HCT116 (cell line): ENCODE measurements around the gene OR9I1. TPM values are rescaled to one million over a fixed set of nuclear protein-coding genes. Genes with fewer than 3 reads are reported as not detected.
A peak's percentile ranks its signal among the peaks of the same experiment; 100 is the strongest.

ENCODE experiments used
- ATAC-seq: fragments of 200-7000 bp; cut with Tn5 transposase; 2 replicates; pipeline ENCODE4 v1.9.1; 2020; ENCODE audit warnings: mild to moderate bottlenecking, moderate library complexity
- BruUV-seq: library from RNA; stranded (reverse); fragments of 400-500 nt; replicated peaks from 2 replicates; lab custom pipeline; 2021; lab: Mats Ljungman, UMichigan
- CTCF ChIA-PET: fragments of 300-600 bp; sonication (Branson Sonifier 250); formaldehyde crosslinking; loops from one replicate; lab custom pipeline; 2021; ENCODE audit warnings: antibody characterized with exemption; lab: Charles Lee
- POLR2A ChIA-PET: fragments of 300-600, 350-600 bp; sonication (Branson Sonifier 250); formaldehyde crosslinking; loops from one replicate; lab custom pipeline; 2021; ENCODE audit warnings: antibody characterized with exemption; lab: Charles Lee
- RAD21 ChIA-PET, 2 experiments: fragments of 300-600 bp; sonication (Branson Sonifier 250); formaldehyde crosslinking; loops; one replicate each; lab custom pipeline; 2023; ENCODE audit warnings: low total read pairs in 2 of 2; ENCODE audit not compliant: uncharacterized antibody in 2 of 2, unreplicated experiment in 2 of 2, low non-redundant PET in 1 of 2; lab: Charles Lee
- DNase-seq: peaks from one replicate; pipeline ENCODE4 v3.0.0-alpha.2; 2010; ENCODE audit warnings: low read depth, low spot score
- H2AFZ ChIP-seq: fragments of 200-600 bp; shearing (Covaris generic), sonication (generic); 2 replicates; pipeline ENCODE4 v1.6.1; 2017; ENCODE audit warnings: low read depth, mixed run types, mixed read lengths, antibody characterized with exemption, low read length; ENCODE audit not compliant: poor library complexity, severe bottlenecking
- H3K27ac ChIP-seq: 2 replicates; pipeline ENCODE4 v1.5.1; 2012; ENCODE audit warnings: low read depth, low read length
- H3K27me3 ChIP-seq: fragments of 200-600 bp; sonication (generic); 2 replicates; pipeline ENCODE4 v1.6.1; 2016; ENCODE audit warnings: mixed run types, low read length, mixed read lengths; ENCODE audit not compliant: insufficient read depth
- H3K36me3 ChIP-seq, 2 experiments: fragments of 200-500 bp in 1 of 2; fragments of 200-600 bp in 1 of 2; sonication (Bioruptor generic) in 1 of 2; sonication (generic) in 1 of 2; 2 replicates each; pipeline versions ENCODE4 v1.5.1 to v1.6.1; 2014 to 2016; ENCODE audit warnings: low read length in 2 of 2, inconsistent platforms in 1 of 2, mixed read lengths in 1 of 2, mixed run types in 1 of 2; ENCODE audit not compliant: insufficient read depth in 2 of 2, control insufficient read depth in 1 of 2
- H3K4me1 ChIP-seq, 2 experiments: fragments of 200-600 bp in 1 of 2; sonication (generic) in 1 of 2; 2 replicates each; pipeline versions ENCODE4 v1.5.1 to v1.6.1; 2012 to 2017; ENCODE audit warnings: low read length in 2 of 2, inconsistent platforms in 1 of 2, mild to moderate bottlenecking in 1 of 2, mixed read lengths in 1 of 2, mixed run types in 1 of 2, moderate library complexity in 1 of 2; ENCODE audit not compliant: insufficient read depth in 2 of 2, control insufficient read depth in 1 of 2
- H3K4me2 ChIP-seq: fragments of 200-600 bp; sonication (generic); 2 replicates; pipeline ENCODE4 v1.6.1; 2017; ENCODE audit warnings: mixed run types, low read length, mixed read lengths
- H3K4me3 ChIP-seq, 2 experiments: fragments of 200-600 bp in 1 of 2; sonication (generic) in 1 of 2; replicated peaks in 1 of 2; 2 replicates each; pipeline ENCODE4 v1.5.1; 2011 to 2016; ENCODE audit warnings: low read length in 2 of 2, control low read depth in 1 of 2, low read depth in 1 of 2, mild to moderate bottlenecking in 1 of 2, mixed read lengths in 1 of 2, mixed run types in 1 of 2
- H3K79me2 ChIP-seq: fragments of 200-600 bp; sonication (generic); 2 replicates; pipeline ENCODE4 v1.6.1; 2017; ENCODE audit warnings: mild to moderate bottlenecking, mixed run types, low read length, moderate library complexity, mixed read lengths; ENCODE audit not compliant: insufficient read depth
- H3K9ac ChIP-seq: fragments of 200-600 bp; sonication (generic); 2 replicates; pipeline ENCODE4 v1.6.1; 2016; ENCODE audit warnings: low read length, mixed read lengths
- H3K9me2 ChIP-seq: fragments of 200-600 bp; sonication (generic), shearing (Covaris generic); 2 replicates; pipeline ENCODE4 v1.6.1; 2017; ENCODE audit warnings: mixed run types, mild to moderate bottlenecking, moderate library complexity; ENCODE audit not compliant: insufficient read depth
- H3K9me3 ChIP-seq, 2 experiments: fragments of 200-500 bp in 1 of 2; fragments of 200-600 bp in 1 of 2; sonication (Bioruptor generic) in 1 of 2; sonication (generic) in 1 of 2; 2 replicates each; pipeline ENCODE4 v1.6.1; 2014 to 2017; ENCODE audit warnings: low read length in 2 of 2, mixed read lengths in 2 of 2, inconsistent platforms in 1 of 2, low read depth in 1 of 2, mild to moderate bottlenecking in 1 of 2, mixed run types in 1 of 2, moderate library complexity in 1 of 2; ENCODE audit not compliant: control insufficient read depth in 1 of 2, insufficient read depth in 1 of 2
- H4K20me1 ChIP-seq: fragments of 200-600 bp; sonication (generic), shearing (Covaris generic); 2 replicates; pipeline ENCODE4 v1.6.1; 2017; ENCODE audit warnings: mixed run types, mild to moderate bottlenecking, moderate library complexity; ENCODE audit not compliant: insufficient read depth
- ATF3 ChIP-seq: IDR thresholded peaks from 2 replicates; pipeline ENCODE4 v1.6.1; 2012
- CBX3 ChIP-seq: IDR thresholded peaks from 2 replicates; pipeline ENCODE4 v1.6.1; 2012; ENCODE audit warnings: low read depth
- CEBPB ChIP-seq: IDR thresholded peaks from 2 replicates; pipeline ENCODE4 v1.6.1; 2012; ENCODE audit warnings: low read depth
- CTCF ChIP-seq, 3 experiments: fragments of 200-600 bp in 1 of 3; sonication (generic) in 1 of 3; IDR thresholded peaks in 2 of 3; conservative IDR thresholded peaks in 1 of 3; 2 replicates each; pipeline ENCODE4 v1.5.1; 2012 to 2017; ENCODE audit warnings: low read depth in 2 of 3, low read length in 2 of 3, antibody characterized with exemption in 1 of 3, borderline replicate concordance in 1 of 3, control low read depth in 1 of 3, mild to moderate bottlenecking in 1 of 3, mixed read lengths in 1 of 3, mixed run types in 1 of 3, moderate library complexity in 1 of 3; ENCODE audit not compliant: insufficient read depth in 1 of 3
- ELF1 ChIP-seq: IDR thresholded peaks from 2 replicates; pipeline ENCODE4 v1.6.1; 2012; ENCODE audit warnings: low read depth, borderline replicate concordance
- POLR2AphosphoS5 ChIP-seq: IDR thresholded peaks from 2 replicates; pipeline ENCODE4 v1.6.1; 2011; ENCODE audit warnings: mild to moderate bottlenecking, low read depth, low read length, moderate library complexity
- RAD21 ChIP-seq: IDR thresholded peaks from 2 replicates; pipeline ENCODE4 v1.6.1; 2012; ENCODE audit warnings: low read depth, mild to moderate bottlenecking
- SIN3A ChIP-seq: IDR thresholded peaks from 2 replicates; pipeline ENCODE4 v1.6.1; 2012; ENCODE audit warnings: low read depth
- ZFX ChIP-seq: fragments of 450-650 bp; IDR thresholded peaks from 2 replicates; pipeline ENCODE4 v1.6.1; 2017
- ZNF274 ChIP-seq: fragments of 200-500 bp; sonication (Bioruptor generic); IDR thresholded peaks from 2 replicates; pipeline ENCODE4 v1.6.1; 2014; ENCODE audit warnings: mild to moderate bottlenecking, low read depth, low read length, inconsistent platforms
- intact Hi-C: fragments of 100-400 bp; cut with micrococcal nuclease; formaldehyde crosslinking; loops from 2 replicates; pipeline ENCODE4 v1.10.0; 2022
- total RNA-seq: library from RNA; stranded (reverse); gene quantifications from one replicate; pipeline ENCODE4 v1.2.1, GENCODE V29; 2021; ENCODE audit not compliant: unreplicated experiment

Gene OR9I1
- total RNA-seq, 1 experiment from 2014 or later: not detected

GRCh38 chr11:58133309-58134076 lies 8.2 kb upstream of the OR9I1 start:
- Histone ChIP-seq H3K4me3 (no peak overlapping the region), H3K27me3 (no peaks in the 10 kb centered on the region), H3K36me3 (no peaks in the 10 kb centered on the region), H3K27ac (no peak overlapping the region), H4K20me1 (no peaks in the 10 kb centered on the region), H3K79me2 (no peaks in the 10 kb centered on the region), H3K9me3 (no peaks in the 10 kb centered on the region), H3K9me2 (no peaks in the 10 kb centered on the region), H3K9ac (no peak overlapping the region), H3K4me2 (no peak overlapping the region), H2AFZ (no peak overlapping the region), H3K4me1 (no peaks in the 10 kb centered on the region)
- ChIA-PET RAD21 (no interaction called here), POLR2A (no interaction called here), CTCF (no interaction called here)
- intact Hi-C loops: loop anchor here (10.0 kb wide), 1 partner anchor 391 kb away; no protein-coding TSS in a partner anchor
- TF ChIP-seq ZFX: no peak
- no peak for TF ChIP-seq CBX3
- no peak for TF ChIP-seq SIN3A
- TF ChIP-seq RAD21: 0 out of 2 replicates have a peak, but pooled peaks have one; percentile 28
- no peak for TF ChIP-seq POLR2AphosphoS5
- TF ChIP-seq ZNF274: no peak
- 0 out of 6 replicates have a peak, but pooled peaks of 1 of the 3 experiments have one; percentile 8 for TF ChIP-seq CTCF (IDR thresholded peaks at IDR 0.05 in 2 of 3, conservative IDR thresholded peaks at IDR 0.05 in 1 of 3; ENCODE audit: borderline replicate concordance in 1 of 3, insufficient read depth in 1 of 3, low read depth in 2 of 3, low read length in 2 of 3)
- no peak for TF ChIP-seq CEBPB
- no peak for TF ChIP-seq ELF1
- no peak for TF ChIP-seq ATF3
- ATAC-seq: no peak
- BruUV-seq: no TSS peak
- DNase-seq: no peak
